VCaP (cell line): ENCODE measurements around the gene RCC2.

ENCODE experiments used
- H3K27ac ChIP-seq: fragments of 450-650 bp; 2 replicates; pipeline ENCODE4 v1.5.1; 2017
- CTCF ChIP-seq: fragments of 450-650 bp; conservative IDR thresholded peaks from 2 replicates; pipeline ENCODE4 v1.5.1; 2017; ENCODE audit warnings: mild to moderate bottlenecking, moderate library complexity

The RCC2 gene

GRCh38 chr1:17403081-17403480 is 36.4 kb downstream of the RCC2 start:
- no peak overlapping the region for H3K27ac ChIP-seq
- TF ChIP-seq CTCF = no peak

- H3K27ac ChIP-seq = no peak overlapping the region
- no peak for TF ChIP-seq CTCF
Measured at GRCh38 chr1:17401841-17402240, 37.6 kb downstream of the RCC2 start.

- TF ChIP-seq CTCF = no peak
- H3K27ac ChIP-seq = no peak overlapping the region
Measured at GRCh38 chr1:17400725-17401341, 38.6 kb downstream of the RCC2 start.

- no peak for TF ChIP-seq CTCF
- no peak overlapping the region for H3K27ac ChIP-seq
Measured at GRCh38 chr1:17397910-17398695, 41.4 kb downstream of the RCC2 start.

- no peak overlapping the region for H3K27ac ChIP-seq
- no peak for TF ChIP-seq CTCF
Measured at GRCh38 chr1:17393230-17393629, 46.2 kb downstream of the RCC2 start.

- H3K27ac ChIP-seq = no peak overlapping the region
- no peak for TF ChIP-seq CTCF
Measured at GRCh38 chr1:17392199-17392740, 47.2 kb downstream of the RCC2 start.

GRCh38 chr1:17381161-17381560 is 58.3 kb downstream of the RCC2 start:
- no peak overlapping the region for H3K27ac ChIP-seq
- TF ChIP-seq CTCF = no peak
